GM12873 (cell line): Measurements from ENCODE around the gene CTBP1.

Experiments used
- CTCF ChIP-seq: IDR thresholded peaks from 2 replicates; pipeline ENCODE4 v1.5.1; 2012; ENCODE audit warnings: low read depth, mild to moderate bottlenecking, moderate library complexity, low read length, control low read depth; ENCODE audit not compliant: insufficient read depth; ENCODE audit errors: missing control alignments

CTBP1 gene

DNA sequence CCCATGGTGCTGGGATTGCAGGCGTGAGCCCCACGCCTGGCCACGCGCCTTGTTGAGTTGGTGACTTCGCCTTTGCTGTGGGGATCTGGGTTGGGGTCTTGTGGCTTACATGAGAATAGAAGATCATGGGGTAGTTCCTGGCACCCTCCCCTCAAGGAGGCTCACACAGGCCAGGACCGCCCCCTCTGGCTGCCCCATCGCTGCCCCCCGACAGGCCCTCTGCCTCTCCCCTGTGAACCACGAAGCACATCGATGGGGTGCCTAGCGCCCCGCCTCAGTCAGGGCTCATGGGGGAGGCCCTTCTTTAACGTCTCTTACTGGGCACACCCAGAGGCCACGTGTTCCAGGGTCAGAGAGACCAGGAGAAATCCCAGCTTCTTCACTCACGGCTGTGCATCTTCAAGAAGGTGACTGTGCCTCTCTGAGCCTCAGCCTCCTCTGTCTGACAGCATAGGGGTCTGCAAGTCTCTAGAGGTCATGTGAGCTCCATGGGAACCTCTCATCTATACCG, 53.0 kb downstream of the CTBP1 start:
- TF ChIP-seq CTCF: no peak

GRCh38 chr4:1195109-1195671, 53.7 kb downstream of the CTBP1 start:
- no peak for TF ChIP-seq CTCF

DNA sequence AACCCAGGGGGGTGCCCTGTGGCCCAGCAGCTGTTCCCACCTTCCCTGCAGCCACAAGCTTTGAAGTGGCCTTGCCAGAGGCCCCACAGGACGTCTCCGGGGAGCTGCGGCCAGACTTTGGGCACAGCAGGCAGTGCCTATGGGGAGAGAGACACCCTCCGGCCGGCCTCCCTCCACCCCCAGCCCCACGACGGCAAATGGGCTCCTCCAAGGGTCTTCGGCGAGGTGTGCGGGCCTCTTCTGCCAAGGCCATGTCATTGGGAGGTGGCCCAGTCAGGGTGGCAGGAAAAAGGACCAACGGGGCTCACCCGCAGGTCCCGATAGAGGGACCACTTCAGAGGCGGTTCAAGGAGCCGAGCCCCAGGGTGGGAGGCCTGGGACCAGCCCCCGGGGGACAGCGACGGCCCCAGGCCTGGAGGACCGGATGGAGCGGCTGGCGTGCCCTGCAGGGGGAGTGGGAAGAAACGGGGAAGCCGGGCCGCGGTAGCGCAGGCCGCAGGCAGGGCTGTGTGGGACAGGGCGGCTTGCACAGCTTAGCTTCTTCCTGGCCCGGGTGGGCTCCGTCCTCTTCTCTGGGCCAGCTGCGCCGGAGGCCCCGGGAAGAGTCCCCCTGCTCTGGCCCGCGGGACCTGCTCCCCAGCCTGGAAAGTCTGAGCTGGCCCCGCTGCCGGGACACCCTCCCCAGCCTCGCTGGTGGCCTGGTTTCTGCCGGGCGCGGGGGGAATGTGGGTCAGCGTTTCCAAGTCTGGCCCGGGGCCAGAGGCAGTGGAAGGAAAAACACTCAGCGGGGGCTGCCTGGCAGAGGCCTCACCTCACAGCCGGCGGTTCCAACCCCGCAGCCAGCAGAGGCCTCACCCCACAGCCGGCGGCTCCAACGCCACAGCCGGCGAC, 54.7 kb downstream of the CTBP1 start:
- no peak for TF ChIP-seq CTCF

DNA sequence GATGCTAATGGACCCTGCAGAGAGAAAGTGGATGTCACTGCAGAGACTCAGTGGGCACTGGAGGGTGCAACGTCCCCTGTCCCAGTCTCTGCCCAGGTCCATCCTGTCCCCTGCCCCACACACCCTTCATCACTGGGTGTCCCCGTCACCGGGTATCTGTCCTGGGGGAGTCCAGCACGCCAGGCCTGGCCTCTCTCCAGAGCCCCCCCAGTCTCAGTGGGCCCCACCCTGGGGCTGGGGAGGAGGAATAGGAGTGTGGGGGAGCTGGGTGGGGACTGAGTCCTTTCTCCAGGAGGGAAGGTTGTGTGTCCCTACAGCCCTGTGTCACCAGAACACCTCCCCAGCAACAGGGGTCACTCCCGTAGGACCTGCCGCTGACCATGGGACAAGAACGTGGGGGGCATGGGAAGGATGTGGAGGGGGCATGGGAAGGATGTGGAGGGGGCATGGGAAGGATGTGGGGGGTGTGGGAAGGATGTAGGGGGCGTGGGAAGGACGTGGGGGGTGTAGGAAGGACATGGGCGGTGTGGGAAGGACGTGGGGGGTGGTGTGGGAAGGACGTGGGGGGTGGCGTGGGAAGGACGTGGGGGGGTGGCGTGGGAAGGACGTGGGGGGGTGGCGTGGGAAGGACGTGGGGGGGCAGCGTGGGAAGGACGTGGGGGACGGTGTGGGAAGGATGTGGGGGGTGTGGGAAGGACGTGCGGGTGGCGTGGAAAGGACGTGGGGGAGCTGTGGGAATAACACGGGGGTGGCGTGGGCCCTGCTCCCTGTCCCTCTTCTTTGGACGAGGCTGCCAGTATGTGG, 55.5 kb downstream of the CTBP1 start:
- TF ChIP-seq CTCF: no peak

DNA sequence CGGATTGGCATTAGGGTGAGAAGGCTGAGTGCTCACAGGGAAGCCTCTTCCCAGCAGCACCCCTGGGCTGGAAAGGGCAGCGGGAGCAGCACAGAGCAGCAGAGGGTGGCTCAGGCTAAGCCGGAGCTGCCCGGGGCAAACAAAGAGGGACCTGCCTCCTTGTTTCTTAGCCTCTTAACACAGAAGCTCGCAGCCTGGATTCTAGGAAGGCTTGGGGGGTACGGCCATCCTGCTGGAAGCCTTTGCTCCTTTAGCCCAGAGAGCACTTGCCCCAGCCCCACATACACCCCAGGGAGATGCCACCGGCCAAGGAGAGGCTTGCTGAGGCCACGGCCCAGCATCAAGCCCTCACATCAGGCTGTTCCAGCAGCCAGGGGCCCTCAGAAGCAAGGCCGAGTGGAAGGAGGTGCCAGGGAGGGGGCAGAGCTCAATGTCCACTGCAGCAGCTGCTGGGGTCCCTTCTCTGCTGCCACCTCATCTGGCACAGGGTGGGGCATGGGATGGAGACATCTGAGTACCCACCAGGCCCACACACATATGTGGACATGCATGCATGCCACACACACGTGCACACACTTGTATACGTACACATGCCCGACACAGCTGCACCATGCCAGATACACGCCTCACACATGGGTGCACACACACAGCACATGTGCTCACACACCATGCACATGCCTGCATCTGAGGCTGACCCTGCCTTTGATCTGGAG, 56.3 kb downstream of the CTBP1 start:
- TF ChIP-seq CTCF: no peak

GRCh38 chr4:1192091-1192492, 56.8 kb downstream of the CTBP1 start:
- no peak for TF ChIP-seq CTCF
